Stimulated activated CD4-positive, alpha-beta T cell treated with anti-CD3 and anti-CD28 coated beads, TNF-alpha, amount 100 ng/mL, for 1 hour (primary cell): ENCODE data around the gene BPNT1.
"Not testable (repeated sequence)": the region's sequence is repeated elsewhere in the genome, so short reads cannot be mapped to it uniquely, and the experiment has no call there.

Source experiments
- DNase-seq, 3 donors: peaks; one replicate each; pipeline ENCODE4 v3.0.0-alpha.2; 2020; ENCODE audit warnings: low read depth in 3 of 3, low spot score in 1 of 3

Gene BPNT1, protein sequence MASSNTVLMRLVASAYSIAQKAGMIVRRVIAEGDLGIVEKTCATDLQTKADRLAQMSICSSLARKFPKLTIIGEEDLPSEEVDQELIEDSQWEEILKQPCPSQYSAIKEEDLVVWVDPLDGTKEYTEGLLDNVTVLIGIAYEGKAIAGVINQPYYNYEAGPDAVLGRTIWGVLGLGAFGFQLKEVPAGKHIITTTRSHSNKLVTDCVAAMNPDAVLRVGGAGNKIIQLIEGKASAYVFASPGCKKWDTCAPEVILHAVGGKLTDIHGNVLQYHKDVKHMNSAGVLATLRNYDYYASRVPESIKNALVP

DNA sequence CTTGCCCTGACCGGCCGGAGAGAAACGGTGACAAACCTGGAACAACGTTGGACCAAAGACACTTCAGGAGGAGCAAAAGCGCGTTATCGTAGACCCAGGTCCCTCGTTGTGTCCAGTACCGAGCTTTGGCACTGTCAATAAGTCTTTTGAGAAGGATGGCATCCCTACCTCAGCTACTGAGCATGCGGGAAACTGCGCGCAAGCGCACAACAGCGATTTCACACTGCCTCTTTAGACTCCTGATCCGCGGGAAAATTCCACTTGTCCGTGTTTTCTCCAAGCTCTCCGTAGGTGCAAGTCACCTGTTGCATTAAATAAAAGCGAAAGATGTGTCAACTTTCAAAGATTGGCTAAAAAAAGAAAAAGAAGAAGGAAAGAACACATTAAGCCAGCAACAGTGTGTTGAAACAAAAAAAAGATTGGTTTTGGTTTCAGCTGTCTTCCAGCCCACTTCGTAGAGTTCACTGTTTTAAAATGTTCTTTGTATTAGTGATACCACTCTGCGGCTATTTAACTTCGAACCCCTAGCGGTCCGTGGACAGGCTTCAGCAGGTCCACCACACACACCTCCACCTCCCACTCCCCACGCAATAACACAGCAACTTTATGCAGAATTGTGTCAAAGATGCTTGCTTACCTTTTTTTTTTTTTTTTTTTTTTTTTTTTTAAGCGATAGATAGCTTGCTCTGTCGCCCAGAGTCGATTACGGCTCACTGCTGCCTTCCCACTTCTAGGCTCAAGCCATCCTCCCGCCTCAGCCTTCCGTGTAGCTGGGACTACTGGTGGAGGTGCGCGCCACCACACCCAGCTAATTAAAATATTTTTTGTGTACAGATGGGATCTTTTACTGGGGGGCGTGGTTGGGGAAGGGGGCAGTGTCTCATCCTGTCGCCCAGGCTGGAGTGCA lies at the start of gene BPNT1:
Gene BPNT1, minus strand, starts transcription at position 139 of the 907 bp plus-strand sequence. CDS start 9,942 bp downstream, outside the sequence.
- peak; percentile 94 to 96 (median 95) for DNase-seq

DNA sequence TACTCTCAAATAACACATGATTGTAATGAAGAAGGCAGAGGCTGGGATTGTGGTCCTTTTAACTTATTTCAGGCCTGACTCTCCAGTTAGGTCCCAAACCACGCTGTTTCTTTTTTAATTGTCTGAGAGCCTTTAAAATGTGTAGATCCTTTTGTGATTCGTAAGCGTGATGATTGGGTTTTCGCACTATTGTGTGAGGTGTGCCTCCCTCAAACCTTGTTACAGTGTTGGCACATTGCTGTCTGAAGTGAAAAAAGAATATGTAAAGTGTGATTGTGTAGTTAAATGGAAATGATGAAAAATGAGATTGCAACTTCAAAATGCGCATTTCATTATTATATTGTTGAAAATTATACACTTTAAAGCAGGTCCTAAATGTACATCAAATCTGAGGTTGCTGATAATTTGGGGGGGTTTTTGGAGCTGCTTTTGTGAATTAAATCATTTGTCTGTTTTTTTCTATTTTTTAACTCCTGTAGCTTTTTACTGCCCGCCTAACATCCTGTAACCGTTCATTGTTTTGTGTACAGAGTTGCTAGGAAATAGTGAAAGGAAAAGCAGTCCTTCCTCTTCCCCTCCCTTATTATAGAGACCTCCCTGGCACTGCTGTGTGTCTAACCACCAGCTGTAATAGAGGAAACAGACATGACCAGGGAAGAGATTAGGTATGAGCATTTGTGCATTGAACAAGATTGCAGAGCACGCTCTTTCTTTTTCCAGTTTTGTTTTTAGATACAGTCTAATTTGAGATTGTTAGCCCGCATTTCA lies 47.6 kb upstream of the BPNT1 start:
- DNase-seq: no peak

GRCh38 chr1:220135755-220136154 lies 46.2 kb upstream of the BPNT1 start:
- no peak for DNase-seq

DNA sequence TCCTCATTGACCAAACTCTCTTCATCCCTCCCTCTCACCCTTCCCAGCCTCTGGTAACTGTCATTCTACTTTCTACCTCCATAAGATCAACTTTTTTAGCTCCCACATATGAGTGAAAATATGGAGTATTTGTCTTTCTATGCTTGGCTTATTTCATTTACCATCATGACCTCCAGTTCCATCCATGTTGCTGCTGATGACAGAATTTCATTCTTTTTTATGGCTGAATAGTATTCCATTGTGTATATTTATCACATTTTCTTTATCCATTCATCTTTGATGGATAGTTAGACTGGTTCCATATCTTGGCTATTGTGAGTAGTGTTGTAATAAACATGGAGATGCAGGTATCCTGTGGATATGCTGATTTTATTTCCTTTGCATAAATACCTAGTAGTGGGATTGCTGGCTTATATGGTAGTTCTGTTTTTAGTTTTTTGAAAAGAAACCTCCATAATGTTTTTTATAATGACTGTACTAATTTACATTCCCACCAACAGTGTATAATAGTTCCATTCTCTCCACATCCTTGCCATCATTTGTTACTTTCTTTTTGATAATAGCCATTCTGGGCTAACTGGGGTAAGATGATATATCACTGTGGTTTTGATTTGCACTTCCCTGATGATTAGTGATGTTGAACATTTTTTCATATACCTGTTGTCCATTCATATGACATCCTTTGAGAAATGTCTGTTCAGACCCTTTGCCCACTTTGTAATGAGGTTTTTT lies 40.1 kb upstream of the BPNT1 start:
- no peak for DNase-seq

GRCh38 chr1:220127076-220127475 lies 37.5 kb upstream of the BPNT1 start:
- DNase-seq: no peak

GRCh38 chr1:220124542-220124941 lies 35.0 kb upstream of the BPNT1 start:
- no peak for DNase-seq

- DNase-seq: no peak
Observed at GRCh38 chr1:220123889-220124288, 34.3 kb upstream of the BPNT1 start.

- DNase-seq: no peak
Observed at GRCh38 chr1:220123066-220123465, 33.5 kb upstream of the BPNT1 start.

DNA sequence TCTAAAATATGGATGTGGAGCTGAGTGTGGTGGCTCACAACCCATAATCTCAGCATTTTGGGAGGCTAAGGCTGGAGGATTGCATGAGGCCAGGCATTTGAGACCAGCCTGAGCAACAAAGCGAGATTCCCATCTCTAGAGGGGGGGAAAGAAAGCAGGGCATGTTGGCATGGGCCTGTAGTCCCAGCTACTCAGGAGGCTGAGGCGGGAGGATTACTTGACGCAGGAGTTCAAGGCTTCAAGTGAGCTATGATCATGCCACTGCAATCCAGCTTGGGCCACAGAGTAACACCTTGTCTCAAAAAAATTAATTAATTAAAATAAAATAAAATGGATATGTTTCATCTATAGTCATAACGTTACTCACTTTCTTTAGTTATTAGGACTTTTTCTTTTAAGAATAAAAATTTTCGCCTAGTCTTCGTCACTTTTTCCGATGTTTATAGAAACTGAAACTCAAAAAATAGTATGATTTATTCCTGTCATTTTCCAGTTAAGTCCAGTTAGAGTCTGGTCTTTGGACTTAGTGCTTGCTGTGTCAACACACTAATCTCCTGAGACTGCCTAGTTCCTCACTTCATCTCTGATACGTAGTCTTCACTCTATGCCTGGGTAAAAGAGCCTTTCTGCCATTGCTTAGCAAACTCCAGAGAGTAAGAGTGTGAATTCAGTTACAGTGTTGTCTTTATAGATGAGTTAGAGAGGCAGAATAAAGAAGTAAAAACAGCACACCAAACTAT lies 32.4 kb upstream of the BPNT1 start:
- no peak for DNase-seq

GRCh38 chr1:220119043-220119512 lies 29.5 kb upstream of the BPNT1 start:
- DNase-seq: no peak

GRCh38 chr1:220113136-220113695 lies 23.6 kb upstream of the BPNT1 start:
- no peak for DNase-seq

GRCh38 chr1:220112600-220112999 lies 23.0 kb upstream of the BPNT1 start:
- not testable (repeated sequence) for DNase-seq

DNA sequence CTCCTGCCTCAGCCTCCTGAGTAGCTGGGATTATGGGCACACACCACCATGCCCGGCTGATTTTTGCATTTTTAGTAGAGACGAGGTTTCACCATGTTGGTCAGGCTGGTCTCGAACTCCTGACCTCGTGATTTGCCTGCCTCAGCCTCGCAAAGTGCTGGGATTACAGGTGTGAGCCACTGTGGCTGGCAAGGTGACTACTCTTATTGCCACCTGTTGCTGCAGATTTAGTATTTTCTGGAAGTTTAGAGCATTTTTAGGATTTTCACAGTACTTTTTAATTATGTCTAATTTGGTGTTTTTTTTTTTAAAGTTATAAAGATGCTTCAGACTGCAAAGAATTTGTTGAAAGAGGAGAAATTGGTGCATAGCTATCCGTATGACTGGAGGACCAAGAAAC lies 20.9 kb upstream of the BPNT1 start:
- DNase-seq: not testable (repeated sequence)

DNA sequence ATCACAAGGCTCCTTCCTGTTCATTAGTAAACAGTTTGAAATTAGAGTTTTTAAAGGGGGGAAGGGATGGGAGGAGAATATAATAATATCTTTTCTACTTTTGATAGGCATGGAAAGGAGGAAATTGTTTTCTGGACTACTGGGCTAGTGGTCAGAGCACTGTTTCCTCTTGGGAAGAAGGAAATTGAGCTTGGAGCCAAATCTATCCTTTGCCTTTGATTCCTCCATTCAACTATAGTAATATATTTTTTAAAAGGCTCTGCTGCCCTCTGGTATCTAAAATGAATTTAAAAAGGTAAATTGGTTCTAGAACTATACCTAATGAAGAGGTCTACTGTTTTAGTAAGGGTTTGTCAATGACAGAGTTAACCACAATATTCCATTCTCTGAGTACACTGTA lies 10.2 kb upstream of the BPNT1 start:
- no peak for DNase-seq

DNA sequence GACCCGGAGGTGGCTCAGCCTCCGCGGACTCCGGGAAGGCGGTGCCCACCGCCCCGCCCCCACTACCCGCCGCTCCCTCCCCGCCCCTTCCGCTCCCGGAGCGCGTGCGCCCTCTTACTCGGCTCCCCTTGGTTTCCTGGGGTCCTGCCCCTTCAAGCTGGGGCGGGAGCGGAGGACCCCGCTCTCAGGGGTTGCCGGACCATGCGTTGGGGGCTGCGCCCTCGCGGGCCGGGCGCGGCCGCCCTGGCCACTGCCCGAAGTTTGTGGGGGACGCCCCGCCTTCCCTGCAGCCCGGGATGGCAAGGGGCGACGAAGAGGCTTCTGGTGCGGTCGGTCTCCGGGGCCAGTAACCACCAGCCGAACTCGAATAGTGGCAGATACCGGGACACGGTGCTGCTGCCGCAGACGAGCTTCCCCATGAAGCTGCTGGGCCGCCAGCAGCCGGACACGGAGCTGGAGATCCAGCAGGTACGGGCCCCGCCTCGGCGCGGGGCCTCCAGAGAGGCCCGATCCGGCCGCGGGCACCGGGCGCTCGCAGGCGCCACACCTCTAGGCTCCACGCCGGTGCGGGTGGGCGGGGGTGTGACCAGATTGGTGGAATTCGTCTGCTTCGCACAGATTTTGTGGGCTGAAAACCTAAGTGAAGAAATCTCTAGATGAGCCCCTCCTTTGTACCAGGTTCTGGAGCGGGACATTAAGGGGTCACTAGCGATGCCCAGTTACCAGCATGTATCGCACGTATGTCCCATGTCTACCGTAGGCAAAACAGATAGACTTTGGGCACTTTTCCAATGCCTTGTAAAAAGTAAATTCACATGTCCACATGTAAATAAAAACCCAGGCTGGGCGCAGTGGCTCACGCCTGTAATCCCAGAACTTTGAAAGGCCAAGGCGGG lies 4.7 kb upstream of the BPNT1 start, which contains the start of gene IARS2:
Gene IARS2, plus strand, starts transcription at position 117 of the 896 bp plus-strand sequence. Its CDS starts 85 bp downstream, at position 202.
- peak; percentile 71 to 90 (median 83) for DNase-seq

DNA sequence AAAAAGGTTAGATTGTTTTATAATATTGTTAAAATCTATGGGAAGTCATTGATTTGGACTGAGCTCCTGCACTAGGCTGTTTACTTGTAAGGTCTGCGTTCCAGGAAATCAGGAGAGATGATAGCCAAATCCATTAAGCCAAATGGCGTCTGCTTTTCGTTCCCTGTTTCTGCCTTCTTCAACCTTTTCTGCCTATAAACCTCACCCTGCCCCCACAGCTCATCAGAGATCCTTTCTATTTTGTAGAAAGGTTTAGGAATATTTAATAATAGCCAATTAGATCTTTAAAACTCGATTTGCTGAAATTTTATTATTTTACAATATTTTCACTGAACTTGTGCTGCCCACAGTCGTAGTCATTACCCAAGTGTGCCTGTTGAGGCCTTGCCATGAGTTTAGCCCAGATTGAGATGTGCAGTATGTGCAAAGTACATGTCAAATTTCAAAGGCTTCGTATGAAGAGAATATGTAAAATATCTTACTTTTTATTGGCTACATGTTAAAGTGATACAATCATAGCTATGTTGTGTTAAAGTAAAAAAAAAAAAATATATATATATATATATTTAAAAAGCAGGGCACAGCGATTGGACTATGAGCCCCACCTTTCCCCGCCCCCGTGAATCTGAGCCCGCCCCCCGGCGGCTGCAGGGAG lies 3.9 kb upstream of the BPNT1 start:
- no peak for DNase-seq

DNA sequence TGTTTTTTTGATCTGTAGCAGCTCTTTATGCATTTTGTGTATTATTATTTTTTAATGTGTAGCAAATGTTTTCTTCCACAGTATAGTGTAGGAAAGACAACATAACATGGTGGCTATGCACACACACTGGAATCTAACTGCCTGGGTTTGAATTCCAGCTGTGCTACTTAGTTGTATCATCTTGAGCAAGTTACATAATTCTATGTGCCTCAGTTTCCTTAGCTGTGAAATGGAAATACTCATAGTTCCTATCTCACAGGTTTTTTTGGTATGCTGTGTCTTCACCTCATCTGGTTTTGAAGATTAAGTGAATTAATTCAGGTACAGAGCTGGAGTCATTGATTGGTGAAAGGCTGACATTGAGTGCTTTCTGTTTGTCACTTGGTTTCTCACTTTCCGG lies 3.1 kb upstream of the BPNT1 start:
- DNase-seq: no peak

- DNase-seq: not testable (repeated sequence)
Observed at GRCh38 chr1:220086261-220086686, 3.3 kb downstream of the BPNT1 start.
